Head of caudate nucleus (tissue), 42 donors: ENCODE data around the gene CEP104.

Experiments
- DNase-seq, 42 donors: peaks; one replicate each; pipeline versions ENCODE4 v3.0.0 to v3.0.0-alpha.2; 2020 to 2021; ENCODE audit warnings: mixed read lengths in 7 of 42
- intact Hi-C: fragments of 100-400 bp; cut with DNase I; formaldehyde crosslinking; loops from one replicate; pipeline ENCODE4 v1.15.0; 2022

Gene CEP104

DNA sequence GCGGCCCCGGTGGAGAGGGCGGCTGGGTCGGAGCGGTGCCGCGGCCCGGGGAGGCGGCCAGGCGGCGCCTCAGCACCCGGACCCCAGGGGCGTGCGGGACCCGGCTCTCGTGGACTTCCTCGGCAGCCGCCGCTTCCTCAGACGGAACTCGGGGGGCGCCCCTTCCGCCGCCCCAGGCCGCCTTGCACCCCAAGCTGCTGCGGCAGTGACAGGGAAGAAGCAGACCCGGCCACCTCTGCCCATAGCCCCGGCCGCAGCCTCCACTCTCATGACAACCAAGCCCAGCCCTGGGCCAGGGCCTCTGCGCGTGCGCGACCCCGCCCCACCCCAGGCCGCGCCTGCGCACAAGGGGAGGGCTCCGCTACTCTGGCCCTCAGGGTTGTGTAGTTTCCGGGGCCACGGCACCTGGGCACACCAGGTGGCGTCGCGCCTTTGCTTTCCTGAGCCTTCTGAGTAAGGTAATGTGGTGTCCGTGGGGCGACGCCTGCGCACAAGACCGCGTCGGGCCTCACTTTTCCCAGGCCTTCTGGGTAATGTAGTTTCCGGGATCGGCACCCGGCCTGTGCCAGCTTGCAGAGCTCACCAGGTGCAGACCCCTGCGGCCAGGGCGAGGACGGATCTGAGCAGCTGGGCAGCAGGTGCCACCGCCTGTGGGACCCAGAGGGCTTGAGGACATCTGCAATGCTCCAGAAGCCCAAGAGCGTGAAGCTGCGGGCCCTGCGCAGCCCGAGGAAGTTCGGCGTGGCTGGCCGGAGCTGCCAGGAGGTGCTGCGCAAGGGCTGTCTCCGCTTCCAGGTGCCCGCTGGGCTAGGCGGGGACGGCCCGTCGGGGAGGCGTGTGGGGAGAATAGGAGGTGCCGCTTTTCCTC, at the start of gene CEP104, which contains the start of gene DFFB:
CEP104 (minus strand) TSS at position 289 of the 868 bp plus-strand sequence. CDS start 4,804 bp downstream, outside the sequence.
DFFB (plus strand) TSS at position 554 of the 868 bp plus-strand sequence; CDS start at position 682, 128 bp downstream.
- DNase-seq, result peak; percentile 81 to 95 (median 90)
- intact Hi-C loops, result loop anchor here (5.0 kb wide), 1 partner anchor 45 kb away; the partner anchor contains the start of gene C1orf174

GRCh38 chr1:3906672-3907020, 49.6 kb upstream of the CEP104 start:
- DNase-seq, result peak in 3 of 42 donors; percentile 5 to 27 (median 12)
- intact Hi-C loops, result no loop called here

- peak in 3 of 42 donors; percentile 1 to 31 (median 27) for DNase-seq
- intact Hi-C loops, result no loop called here
Measured at GRCh38 chr1:3905953-3906671, 49.1 kb upstream of the CEP104 start.

- peak in 3 of 42 donors; percentile 2 to 30 (median 20) for DNase-seq
- intact Hi-C loops, result no loop called here
Measured at GRCh38 chr1:3905266-3905952, 48.4 kb upstream of the CEP104 start.

GRCh38 chr1:3904843-3905185, 47.8 kb upstream of the CEP104 start:
- intact Hi-C loops, result loop anchor here (5.0 kb wide), 2 partner anchors 48 to 752 kb away; partner anchors contain the start of genes CEP104 and DFFB
- DNase-seq, result peak in 2 of 42 donors; percentile 3 to 10

- DNase-seq, result peak in 3 of 42 donors; percentile 2 to 30 (median 28)
- intact Hi-C loops, result loop anchor here (5.0 kb wide), 2 partner anchors 47 to 753 kb away; partner anchors contain the start of genes CEP104 and DFFB
Measured at GRCh38 chr1:3904006-3904842, 47.2 kb upstream of the CEP104 start.

DNA sequence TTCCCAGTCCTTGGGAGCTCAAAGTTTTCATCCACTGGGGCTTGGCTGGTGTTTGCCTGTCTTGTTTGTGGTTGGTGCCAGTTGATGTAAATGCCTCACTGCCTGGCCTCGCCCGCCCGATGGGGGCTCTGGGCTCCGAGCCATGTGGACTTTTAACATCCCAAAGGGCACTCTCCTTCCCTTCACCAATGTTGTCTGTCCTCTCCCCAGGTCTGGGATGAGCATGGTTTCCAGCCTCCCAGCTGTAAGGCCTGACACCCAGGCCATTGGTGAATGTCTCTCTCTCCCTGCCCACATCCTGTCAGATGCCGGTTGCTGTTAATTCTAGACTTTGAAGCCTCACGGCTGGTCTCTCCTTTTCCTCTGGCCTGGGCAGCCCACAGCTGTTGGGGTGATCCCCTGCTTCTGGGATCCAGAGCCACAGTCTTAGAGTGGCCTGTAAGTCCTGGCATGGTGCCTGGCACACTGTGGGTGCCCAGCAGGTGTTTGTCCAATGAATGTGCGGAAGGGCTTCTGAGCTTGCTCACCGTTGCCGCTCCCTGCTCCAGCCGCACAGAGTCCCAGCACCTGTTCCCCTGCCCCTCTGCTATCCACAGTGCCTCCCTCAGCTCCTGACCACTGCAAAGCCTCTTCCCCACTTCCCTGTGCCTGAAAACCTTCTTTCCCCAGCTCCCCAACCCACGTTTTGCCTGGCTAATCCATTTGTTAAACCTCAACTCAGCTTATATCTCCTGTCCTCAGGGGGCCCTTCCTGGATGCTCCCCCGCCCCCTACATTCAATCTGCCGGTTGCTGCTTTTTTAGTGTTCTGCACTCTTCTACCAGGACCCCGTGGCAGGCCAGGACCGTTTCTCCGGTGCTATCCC, 46.4 kb upstream of the CEP104 start:
- peak in 1 of 42 donors; percentile 3 for DNase-seq
- intact Hi-C loops, result loop anchor here (5.0 kb wide), 2 partner anchors 46 to 754 kb away; partner anchors contain the start of genes CEP104 and DFFB

- intact Hi-C loops, result loop anchor here (5.0 kb wide), 2 partner anchors 45 to 755 kb away; partner anchors contain the start of genes CEP104 and DFFB
Measured at GRCh38 chr1:3902571-3903091, 45.6 kb upstream of the CEP104 start.

DNA sequence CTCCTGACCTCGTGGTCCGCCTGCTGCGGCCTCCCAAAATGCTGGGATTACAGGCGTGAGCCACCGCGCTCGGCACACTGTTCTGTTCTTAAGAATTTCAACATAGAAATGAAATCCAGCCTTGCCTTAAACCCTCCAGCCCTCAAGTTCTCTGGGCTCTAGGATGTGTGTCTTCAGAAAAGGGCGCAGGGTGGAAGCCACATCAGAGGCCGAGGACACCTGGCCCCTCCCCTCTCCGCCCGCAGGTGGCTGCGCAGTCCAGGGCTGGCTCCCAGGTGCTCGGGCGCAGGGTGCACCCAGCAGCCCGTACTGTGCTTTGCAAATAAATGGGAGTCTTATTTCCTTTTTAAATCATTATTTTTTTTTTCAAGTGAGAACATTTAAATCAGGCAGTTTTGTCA, 45.1 kb upstream of the CEP104 start:
- intact Hi-C loops, result loop anchor here (5.0 kb wide), 2 partner anchors 45 to 755 kb away; partner anchors contain the start of genes CEP104 and DFFB
- DNase-seq, result peak in 2 of 42 donors; percentile 4 to 5

More at GRCh38 chr1:3902571-3903091, 45.6 kb upstream of the CEP104 start:
- peak in 9 of 42 donors; percentile 5 to 65 (median 35) for DNase-seq

- peak; percentile 89 to 98 (median 96) for DNase-seq
- intact Hi-C loops, result loop anchor here (5.0 kb wide), 2 partner anchors 44 to 756 kb away; partner anchors contain the start of genes CEP104 and DFFB
Measured at GRCh38 chr1:3900969-3901529, 44.0 kb upstream of the CEP104 start.

DNA sequence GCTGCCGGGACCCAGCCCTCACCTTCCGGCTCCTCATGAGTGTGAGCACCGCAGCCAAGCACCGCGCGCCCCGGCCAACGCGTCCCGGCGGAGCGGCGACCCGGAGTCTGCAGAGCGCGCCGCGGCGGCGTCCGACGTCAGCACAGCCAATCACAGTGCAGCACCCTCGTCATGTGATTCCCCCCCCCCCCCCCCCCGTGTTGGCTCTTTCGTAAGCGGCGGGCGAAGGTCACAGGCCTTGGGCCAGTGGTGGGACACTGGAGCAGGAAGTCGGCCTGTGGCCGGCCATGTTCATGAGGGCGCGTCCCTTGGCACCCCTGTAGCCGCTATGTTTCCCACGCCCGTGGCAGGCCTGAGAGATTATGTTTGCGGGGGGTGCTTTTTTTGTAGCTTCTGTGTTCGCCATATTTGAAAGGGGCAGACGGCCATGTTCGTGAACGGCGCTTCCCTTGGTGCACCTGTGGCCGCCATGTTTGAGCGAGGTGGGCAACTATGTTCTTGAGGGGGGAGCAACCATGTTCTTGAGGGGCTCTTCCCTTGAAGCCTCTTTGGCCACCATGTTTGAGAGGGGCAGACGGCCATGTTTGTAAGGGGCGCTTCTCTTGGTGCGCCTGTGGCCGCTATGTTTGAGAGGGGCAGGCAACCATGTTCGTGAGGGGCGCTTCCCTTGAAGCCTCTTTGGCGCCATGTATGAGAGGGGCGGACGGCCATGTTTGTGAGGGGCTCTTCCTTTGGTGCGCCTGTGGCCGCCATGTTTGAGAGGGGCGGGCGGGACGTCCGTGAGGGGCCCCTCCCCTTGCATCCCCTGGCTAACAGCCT, 43.3 kb upstream of the CEP104 start, which contains the start of gene C1orf174:
C1orf174 (minus strand) TSS at position 123 of the 819 bp plus-strand sequence; CDS start at position 37, 86 bp downstream.
- DNase-seq, result peak; percentile 87 to 99 (median 96)
- intact Hi-C loops, result loop anchor here (5.0 kb wide), 2 partner anchors 43 to 757 kb away; partner anchors contain the start of genes CEP104 and DFFB

DNA sequence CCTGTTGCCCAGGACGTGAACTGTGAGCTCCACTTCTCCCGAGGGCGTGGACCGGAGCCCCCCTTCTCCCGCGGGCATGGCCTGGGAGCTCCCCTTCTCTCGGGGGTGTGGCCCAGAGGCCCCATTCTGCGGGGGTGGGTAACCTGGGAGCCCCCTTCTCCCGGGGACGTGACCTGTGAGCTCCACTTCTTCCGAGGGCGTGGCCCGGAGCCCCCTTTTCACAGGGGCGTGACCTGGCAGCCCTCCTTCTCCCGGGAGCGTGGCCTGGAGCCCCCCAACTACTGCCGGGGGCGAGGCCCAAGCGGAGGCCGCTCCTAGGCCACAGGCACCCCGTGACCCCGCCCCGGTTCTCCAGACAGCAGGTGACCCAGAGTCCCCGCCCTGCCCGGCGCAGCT, 42.7 kb upstream of the CEP104 start:
- peak in 1 of 42 donors; percentile 47 for DNase-seq

DNA sequence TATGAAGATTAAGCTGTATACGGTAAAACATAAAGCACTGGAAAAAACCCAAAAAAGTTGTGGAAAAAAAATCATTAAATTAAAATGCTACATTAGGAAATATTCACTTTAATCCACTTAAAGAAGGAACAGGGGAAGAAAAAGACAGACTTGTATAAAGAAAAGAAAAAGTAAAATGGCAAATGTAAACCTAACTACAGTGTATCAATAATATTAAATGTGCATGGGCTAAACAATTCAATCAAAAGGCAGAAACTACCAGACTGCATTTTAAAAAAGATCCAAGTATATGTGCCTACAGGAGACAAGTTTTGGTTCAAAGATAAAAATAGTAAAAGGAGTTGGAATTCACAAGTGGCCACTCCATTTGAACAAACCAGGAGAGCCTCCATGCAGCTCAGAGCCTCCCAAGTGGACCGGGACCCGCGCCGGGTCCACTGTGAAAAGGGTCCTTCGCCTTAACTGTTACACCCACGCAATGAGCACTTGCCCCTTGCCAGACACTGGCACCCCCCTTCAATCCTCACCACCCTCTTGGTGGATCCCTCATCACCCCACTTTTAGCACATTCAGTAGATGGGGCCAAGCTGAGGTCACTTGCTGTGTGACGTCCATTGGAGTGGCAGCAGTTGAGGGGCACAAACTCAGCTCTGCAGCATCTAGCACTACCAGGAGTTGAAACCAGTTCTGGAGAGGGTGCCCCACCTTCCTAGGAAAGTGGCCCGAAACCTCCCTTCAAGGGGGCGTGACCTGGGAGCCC, 42.2 kb upstream of the CEP104 start:
- intact Hi-C loops, result no loop called here
- peak in 1 of 42 donors; percentile 4 for DNase-seq

More for the DNA sequence above, 42.7 kb upstream of the CEP104 start:
- intact Hi-C loops, result loop anchor here (5.0 kb wide), 2 partner anchors 42 to 758 kb away; partner anchors contain the start of genes CEP104 and DFFB

DNA sequence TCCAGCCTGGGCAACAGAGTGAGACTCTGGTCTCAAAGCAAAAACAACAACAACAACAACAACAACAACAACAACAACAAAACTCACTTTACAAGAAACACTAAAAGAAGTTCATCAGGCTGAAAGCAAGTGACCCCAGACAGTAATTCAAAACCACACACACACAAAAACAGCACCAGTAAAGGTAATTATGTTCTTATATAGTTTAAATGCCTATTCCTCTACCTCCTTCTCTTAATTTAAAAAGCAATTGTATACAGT, 41.4 kb upstream of the CEP104 start:
- intact Hi-C loops, result no loop called here

More for the DNA sequence above, 41.4 kb upstream of the CEP104 start:
- DNase-seq, result no peak
